Karpas-422 (cell line): ENCODE measurements around the gene HDAC3. TPM values are rescaled to one million over a fixed set of nuclear protein-coding genes. Genes with fewer than 3 reads are reported as not detected.
"Not testable (repeated sequence)": the region's sequence is repeated elsewhere in the genome, so short reads cannot be mapped to it uniquely, and the experiment has no call there.

Experiments used
- DNase-seq: peaks from one replicate; pipeline ENCODE4 v3.0.0-alpha.2; 2015
- H2AFZ ChIP-seq: fragments of 200-600 bp; sonication (generic); 2 replicates; pipeline ENCODE4 v1.6.1; 2014; ENCODE audit warnings: antibody characterized with exemption, low read length, mixed read lengths
- H3K27ac ChIP-seq: fragments of 200-600 bp; sonication (generic); 2 replicates; pipeline ENCODE4 v1.5.1; 2014; ENCODE audit warnings: mild to moderate bottlenecking, low read length, moderate library complexity
- H3K27me3 ChIP-seq: fragments of 200-600 bp; sonication (generic); 2 replicates; pipeline ENCODE4 v1.6.1; 2014; ENCODE audit warnings: low read length, mixed read lengths
- H3K36me3 ChIP-seq: fragments of 200-600 bp; sonication (generic); 2 replicates; pipeline ENCODE4 v1.6.1; 2014; ENCODE audit warnings: low read length, mixed read lengths; ENCODE audit not compliant: insufficient read depth
- H3K4me1 ChIP-seq: fragments of 200-600 bp; sonication (generic); 2 replicates; pipeline ENCODE4 v1.6.1; 2014; ENCODE audit warnings: mild to moderate bottlenecking, low read length, mixed read lengths
- H3K4me2 ChIP-seq: fragments of 200-600 bp; sonication (generic); 2 replicates; pipeline ENCODE4 v1.6.1; 2014; ENCODE audit warnings: low read length, low read depth, mild to moderate bottlenecking; ENCODE audit not compliant: poor library complexity, severe bottlenecking
- H3K4me3 ChIP-seq: fragments of 200-600 bp; sonication (generic); 2 replicates; pipeline ENCODE4 v1.5.1; 2014; ENCODE audit warnings: mild to moderate bottlenecking, antibody characterized with exemption, low read length, mixed read lengths
- H3K79me2 ChIP-seq: fragments of 200-600 bp; sonication (generic); 2 replicates; pipeline ENCODE4 v1.6.1; 2014; ENCODE audit warnings: mild to moderate bottlenecking, low read length, mixed read lengths
- H3K9ac ChIP-seq: fragments of 200-600 bp; sonication (generic); 2 replicates; pipeline ENCODE4 v1.6.0; 2014; ENCODE audit warnings: low read length
- H3K9me2 ChIP-seq: fragments of 200-600 bp; sonication (generic), shearing (Covaris generic); replicated peaks from 2 replicates; pipeline ENCODE4 v1.6.0; 2014; ENCODE audit warnings: mild to moderate bottlenecking, low read length, moderate library complexity; ENCODE audit not compliant: insufficient read depth
- H3K9me3 ChIP-seq: fragments of 300-700, 200-600 bp; sonication (generic); 2 replicates; pipeline ENCODE4 v1.6.1; 2014; ENCODE audit warnings: low read length, mixed read lengths
- H4K20me1 ChIP-seq: fragments of 200-600 bp; sonication (generic); 2 replicates; pipeline ENCODE4 v1.6.1; 2014; ENCODE audit warnings: mild to moderate bottlenecking, antibody characterized with exemption, low read length, low read depth; ENCODE audit not compliant: insufficient read depth
- total RNA-seq: library from RNA; depleted of rRNA; stranded (reverse); fragments of >200 nt; shearing (Covaris generic); gene quantifications from 2 replicates; pipeline ENCODE4 v1.2.3, GENCODE V29; 2014; ENCODE audit warnings: low replicate concordance

HDAC3 gene
- total RNA-seq, 1 experiment from 2014 or later, result 128 TPM

DNA sequence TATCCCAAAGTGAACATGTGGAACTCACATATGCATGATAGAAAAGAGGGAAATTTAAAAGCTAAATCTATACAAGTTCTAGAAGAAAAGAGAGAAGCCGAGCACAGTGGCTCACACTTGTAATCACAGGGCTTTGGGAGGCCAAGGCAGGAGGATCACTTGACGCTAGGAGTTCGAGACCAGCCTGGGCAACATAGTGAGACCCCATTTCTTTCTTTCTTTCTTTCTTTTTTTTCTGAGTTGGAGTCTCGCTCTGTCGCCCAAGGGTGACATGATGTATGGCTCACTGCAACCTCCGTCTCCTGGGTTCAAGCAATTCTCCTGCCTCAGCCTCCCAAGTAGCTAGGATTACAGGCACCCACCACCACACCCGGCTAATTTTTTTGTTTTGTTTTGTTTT lies 26.7 kb downstream of the HDAC3 start:
- not testable (repeated sequence) for H2AFZ ChIP-seq, DNase-seq, H4K20me1 ChIP-seq, H3K4me3 ChIP-seq, H3K9ac ChIP-seq, H3K9me2 ChIP-seq, H3K27me3 ChIP-seq, H3K9me3 ChIP-seq
- peak overlapping the region; percentile 87; the same call in 1 of the 2 replicates for H3K27ac ChIP-seq
- peaks cover 22% of the 10 kb centered on the region for H3K36me3 ChIP-seq
- H3K4me2 ChIP-seq, result peak overlapping the region; percentile 26
- peaks cover 97% of the 10 kb centered on the region for H3K79me2 ChIP-seq
- H3K4me1 ChIP-seq, result peaks cover 77% of the 10 kb centered on the region

DNA sequence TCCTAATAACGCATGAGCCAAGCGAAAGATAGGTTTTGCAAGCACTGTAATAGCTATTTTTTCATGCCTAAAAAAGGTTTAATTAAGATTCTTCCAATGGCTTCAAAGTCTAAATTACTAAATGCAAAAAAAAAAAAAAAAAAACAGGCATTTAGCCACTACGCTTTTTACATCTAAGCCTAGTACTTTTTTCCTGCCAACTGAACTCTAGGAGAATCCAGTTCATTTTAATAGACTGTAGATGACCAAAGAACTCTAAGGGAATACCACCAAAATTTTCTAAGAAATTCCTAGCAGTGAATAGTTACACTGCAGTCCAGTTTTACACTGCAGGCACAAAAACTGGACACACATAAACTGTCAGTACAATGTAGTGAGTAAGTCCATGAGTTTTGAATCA lies 27.6 kb downstream of the HDAC3 start:
- Histone ChIP-seq H3K9me3 (no peaks in the 10 kb centered on the region), H4K20me1 (no peaks in the 10 kb centered on the region), H2AFZ (no peak overlapping the region), H3K4me2 (peak overlapping the region; percentile 26), H3K36me3 (peaks cover 22% of the 10 kb centered on the region), H3K4me1 (peaks cover 77% of the 10 kb centered on the region), H3K27me3 (no peaks in the 10 kb centered on the region), H3K4me3 (no peak overlapping the region), H3K27ac (peak overlapping the region; percentile 87), H3K79me2 (peaks cover 97% of the 10 kb centered on the region), H3K9ac (no peak overlapping the region), H3K9me2 (no peaks in the 10 kb centered on the region)
- DNase-seq, result no peak

DNA sequence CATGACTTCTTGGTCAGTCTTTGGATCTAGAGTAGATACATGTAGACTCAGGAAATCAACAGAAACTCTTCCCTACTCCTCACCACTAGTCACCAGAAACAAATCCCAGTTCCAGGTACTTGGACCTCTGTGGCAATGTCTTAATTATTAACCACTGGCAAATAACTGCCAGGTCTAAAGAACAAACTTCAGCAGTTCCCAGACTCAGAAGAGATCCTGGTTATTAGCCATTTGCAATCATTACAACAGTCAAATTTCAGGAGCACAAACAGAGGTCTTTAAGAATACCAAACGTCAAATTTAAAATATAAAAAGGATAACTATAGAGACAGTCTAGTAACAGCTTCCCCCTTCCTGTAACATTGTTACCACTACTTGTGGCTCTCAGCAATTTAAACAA lies 28.1 kb downstream of the HDAC3 start:
- H3K4me2 ChIP-seq, result peak overlapping the region; percentile 26
- no peaks in the 10 kb centered on the region for H3K9me3 ChIP-seq
- peaks cover 97% of the 10 kb centered on the region for H3K79me2 ChIP-seq
- H2AFZ ChIP-seq, result no peak overlapping the region
- H3K36me3 ChIP-seq, result peaks cover 20% of the 10 kb centered on the region
- H4K20me1 ChIP-seq, result no peaks in the 10 kb centered on the region
- no peak for DNase-seq
- peaks cover 77% of the 10 kb centered on the region for H3K4me1 ChIP-seq
- H3K4me3 ChIP-seq, result no peak overlapping the region
- no peak overlapping the region for H3K9ac ChIP-seq
- H3K27ac ChIP-seq, result peak overlapping the region; percentile 87
- no peaks in the 10 kb centered on the region for H3K9me2 ChIP-seq
- H3K27me3 ChIP-seq, result no peaks in the 10 kb centered on the region

DNA sequence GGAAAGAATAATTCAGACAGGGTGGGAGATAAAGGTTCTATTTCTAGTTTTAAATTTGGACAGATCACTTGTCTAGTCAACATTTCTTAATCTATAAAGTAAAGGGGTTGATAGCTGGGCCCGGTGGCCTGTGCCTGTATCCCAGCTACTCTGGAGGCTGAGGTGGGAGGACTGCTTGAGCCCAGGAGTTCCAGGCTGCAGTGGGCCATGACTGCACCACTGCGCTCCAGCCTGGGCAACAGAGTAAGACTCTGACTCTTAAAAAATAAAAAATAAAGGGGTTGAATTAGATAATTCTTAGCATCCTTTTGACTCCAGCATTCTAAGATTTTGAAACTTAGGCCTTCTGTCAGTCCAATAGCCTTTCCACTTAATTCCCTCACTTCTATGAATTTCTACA lies 28.6 kb downstream of the HDAC3 start:
- H3K27ac ChIP-seq, result peak overlapping the region; percentile 87
- peaks cover 15% of the 10 kb centered on the region for H3K36me3 ChIP-seq
- no peaks in the 10 kb centered on the region for H3K9me3 ChIP-seq
- H3K27me3 ChIP-seq, result no peaks in the 10 kb centered on the region
- no peak overlapping the region for H2AFZ ChIP-seq
- DNase-seq, result no peak
- no peak overlapping the region for H3K9ac ChIP-seq
- peak overlapping the region; percentile 26 for H3K4me2 ChIP-seq
- peaks cover 97% of the 10 kb centered on the region for H3K79me2 ChIP-seq
- no peak overlapping the region for H3K4me3 ChIP-seq
- peaks cover 77% of the 10 kb centered on the region for H3K4me1 ChIP-seq
- H4K20me1 ChIP-seq, result no peaks in the 10 kb centered on the region
- no peaks in the 10 kb centered on the region for H3K9me2 ChIP-seq

DNA sequence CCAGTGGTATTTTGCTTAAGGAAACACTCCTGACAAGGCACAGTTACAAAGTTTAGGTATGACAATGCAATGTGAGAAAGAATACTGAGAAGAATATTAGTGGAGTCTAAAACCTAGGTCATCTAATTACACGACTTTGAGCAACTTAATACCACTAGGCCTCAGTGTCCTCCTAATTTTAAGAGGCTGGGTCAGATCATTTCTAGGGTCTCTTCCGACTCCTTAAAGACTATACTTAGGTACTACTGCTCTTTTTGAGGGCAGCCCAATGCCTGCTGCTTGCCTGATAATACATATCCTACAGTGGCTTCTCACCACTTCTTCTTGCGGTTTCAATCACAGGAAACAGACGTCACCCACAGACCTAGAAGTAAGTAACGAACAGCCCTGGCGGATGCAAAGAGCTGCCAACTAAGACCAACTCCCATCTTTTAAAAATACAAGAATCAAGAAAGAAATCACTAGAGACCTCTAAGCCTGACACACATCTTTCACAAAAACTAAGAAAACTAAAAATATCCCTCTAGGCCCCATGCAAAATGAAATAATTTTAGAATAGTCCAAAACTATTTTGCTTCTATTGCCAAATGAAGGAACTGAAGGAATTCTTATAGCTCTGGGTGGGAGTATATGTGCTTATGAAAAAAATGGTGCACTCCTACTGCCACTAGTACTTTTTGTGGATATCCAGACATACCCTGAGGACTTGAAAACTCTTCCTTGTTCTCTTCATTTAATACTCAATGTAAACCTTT lies 30.9 kb downstream of the HDAC3 start:
- Histone ChIP-seq H3K27ac (peak overlapping the region; percentile 87), H3K9ac (peak overlapping the region; percentile 41), H3K36me3 (no peaks in the 10 kb centered on the region), H3K9me3 (no peaks in the 10 kb centered on the region), H4K20me1 (no peaks in the 10 kb centered on the region), H3K27me3 (no peaks in the 10 kb centered on the region), H3K4me1 (peaks cover 90% of the 10 kb centered on the region), H2AFZ (no peak overlapping the region), H3K4me2 (peak overlapping the region; percentile 63), H3K9me2 (no peaks in the 10 kb centered on the region), H3K4me3 (peak overlapping the region; percentile 37), H3K79me2 (peaks cover 96% of the 10 kb centered on the region)
- peak; percentile 91 for DNase-seq

DNA sequence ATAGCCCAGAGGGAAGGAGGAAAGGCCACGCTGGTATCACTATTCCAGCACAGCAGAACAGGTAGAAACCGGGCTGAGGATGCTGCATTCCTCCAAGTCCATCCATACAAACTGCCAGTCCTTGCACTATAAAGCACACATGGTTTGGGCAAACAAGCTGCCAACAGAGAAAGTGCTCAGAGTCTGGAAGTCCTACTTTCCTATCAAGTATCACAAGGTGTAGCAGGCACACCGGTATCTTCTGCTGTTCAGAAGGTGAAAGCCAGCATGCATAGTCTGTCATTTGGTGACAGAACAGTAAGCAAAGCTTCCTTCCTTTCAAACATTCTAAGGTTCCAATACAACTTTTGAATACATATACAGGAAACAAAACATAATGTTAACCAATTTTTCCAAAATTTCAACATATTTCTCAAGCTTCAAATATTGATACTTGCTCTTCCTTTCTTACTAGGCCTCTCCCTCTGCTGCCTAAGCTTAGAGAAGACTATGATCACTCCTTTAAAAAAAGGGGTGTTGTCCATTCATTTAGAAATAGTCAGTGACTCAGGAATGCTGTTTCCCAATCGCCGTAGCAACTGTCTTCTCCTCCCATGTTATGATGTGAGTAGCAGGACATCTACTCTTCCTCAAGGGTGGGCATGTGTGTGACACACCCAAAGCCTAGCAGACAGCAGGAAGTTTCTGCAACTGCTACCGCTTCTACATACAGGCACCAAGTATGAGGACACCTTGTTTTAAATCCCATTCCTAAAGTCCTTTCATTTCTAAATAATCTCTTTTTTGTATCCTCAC lies 32.5 kb downstream of the HDAC3 start:
- no peak overlapping the region for H2AFZ ChIP-seq
- H3K36me3 ChIP-seq, result no peaks in the 10 kb centered on the region
- H3K9me3 ChIP-seq, result no peaks in the 10 kb centered on the region
- H3K27me3 ChIP-seq, result no peaks in the 10 kb centered on the region
- peak overlapping the region; percentile 63 for H3K4me2 ChIP-seq
- H4K20me1 ChIP-seq, result no peaks in the 10 kb centered on the region
- no peaks in the 10 kb centered on the region for H3K9me2 ChIP-seq
- no peak overlapping the region for H3K4me3 ChIP-seq
- peaks cover 98% of the 10 kb centered on the region for H3K79me2 ChIP-seq
- peaks cover 99% of the 10 kb centered on the region for H3K4me1 ChIP-seq
- DNase-seq, result no peak
- H3K9ac ChIP-seq, result peak overlapping the region; percentile 16; the same call in 1 of the 2 replicates
- H3K27ac ChIP-seq, result peak overlapping the region; percentile 87

DNA sequence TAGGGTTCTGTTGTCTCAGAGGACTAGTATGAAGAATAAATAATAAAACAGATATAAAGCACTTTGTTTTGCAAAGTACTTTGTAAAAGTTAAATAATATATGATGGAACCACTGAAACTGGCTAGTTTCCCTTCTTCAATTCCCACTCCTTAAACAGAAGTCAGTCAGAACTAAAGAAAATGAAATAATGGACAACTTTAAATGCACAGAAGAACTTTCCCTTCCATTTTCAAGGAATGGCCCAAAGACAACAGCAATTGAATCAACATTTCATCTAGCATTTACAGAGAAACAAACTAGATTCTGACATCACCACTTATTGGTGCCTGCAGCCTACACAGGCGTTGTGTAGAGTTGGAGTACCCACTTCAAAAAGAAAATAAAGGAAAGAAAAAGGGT lies 34.0 kb downstream of the HDAC3 start:
- H3K36me3 ChIP-seq, result no peaks in the 10 kb centered on the region
- H3K27ac ChIP-seq, result peak overlapping the region; percentile 87; the same call in 1 of the 2 replicates
- H3K4me1 ChIP-seq, result peaks cover 99% of the 10 kb centered on the region
- H3K79me2 ChIP-seq, result peaks cover 98% of the 10 kb centered on the region
- no peak overlapping the region for H2AFZ ChIP-seq
- no peak overlapping the region for H3K9ac ChIP-seq
- H3K9me3 ChIP-seq, result no peaks in the 10 kb centered on the region
- no peaks in the 10 kb centered on the region for H3K9me2 ChIP-seq
- no peak for DNase-seq
- H3K4me3 ChIP-seq, result no peak overlapping the region
- H4K20me1 ChIP-seq, result no peaks in the 10 kb centered on the region
- H3K27me3 ChIP-seq, result no peaks in the 10 kb centered on the region
- no peak overlapping the region for H3K4me2 ChIP-seq
